HepG2 (cell line): Measurements from ENCODE around the gene HECTD1. TPM values are rescaled to one million over a fixed set of nuclear protein-coding genes. Genes with fewer than 3 reads are reported as not detected.

Experiments used
- CCAR2 ChIP-seq: fragments of 200-400 bp; formaldehyde crosslinking; optimal IDR thresholded peaks from 2 replicates; pipeline ENCODE3; 2018; ENCODE audit warnings: low read depth, mild to moderate bottlenecking, low read length, moderate library complexity
- DNMT3B ChIP-seq: conservative IDR thresholded peaks from 2 replicates; pipeline ENCODE4 v1.6.1; 2016; ENCODE audit warnings: missing biosample characterization, control low read depth
- GABPB1 ChIP-seq: IDR thresholded peaks from 2 replicates; pipeline ENCODE4 v1.6.1; 2016; ENCODE audit warnings: mild to moderate bottlenecking, missing genetic modification reagents, moderate library complexity, missing compliant biosample characterization
- MTF1 ChIP-seq: sonication (generic); formaldehyde crosslinking; IDR thresholded peaks from 2 replicates; pipeline ENCODE4 v1.5.0; 2020; ENCODE audit warnings: missing genetic modification reagents
- RARG ChIP-seq: sonication (generic); formaldehyde crosslinking; IDR thresholded peaks from 2 replicates; pipeline ENCODE4 v1.4.0; 2020; ENCODE audit warnings: low read depth, mild to moderate bottlenecking, missing genetic modification reagents
- ZBTB7A ChIP-seq: sonication (generic); formaldehyde crosslinking; IDR thresholded peaks from 2 replicates; pipeline ENCODE4 v1.8.0; 2022; ENCODE audit warnings: mild to moderate bottlenecking, missing genetic modification reagents
- ZNF280B ChIP-seq: sonication (generic); formaldehyde crosslinking; IDR thresholded peaks from 2 replicates; pipeline ENCODE4 v1.5.0; 2020; ENCODE audit warnings: missing genetic modification reagents, mild to moderate bottlenecking, borderline replicate concordance
- ZNF350 ChIP-seq: sonication (generic); formaldehyde crosslinking; IDR thresholded peaks from 2 replicates; pipeline ENCODE4 v1.4.0; 2020; ENCODE audit warnings: mild to moderate bottlenecking, low read depth, missing genetic modification reagents, borderline replicate concordance
- ZNF557 ChIP-seq: sonication (generic); formaldehyde crosslinking; IDR thresholded peaks from 2 replicates; pipeline ENCODE4 v1.4.0; 2020; ENCODE audit warnings: missing genetic modification reagents
- polyA plus RNA-seq, 8 experiments: library from polyadenylated mRNA; depleted of rRNA in 3 of 8; stranded (reverse) in 7 of 8; unstranded in 1 of 8; fragments of >200 nt; fragmentation: Illumina TruSeq in 4 of 8; extraction: Trizol in 4 of 8; gene quantifications; 2 replicates each; pipeline versions ENCODE4 v1.2.1 to v1.2.3, GENCODE V29; 2011 to 2016; ENCODE audit warnings: low read depth in 4 of 8, missing spikeins in 1 of 8, mixed read lengths in 1 of 8; ENCODE audit not compliant: insufficient read depth in 1 of 8
- total RNA-seq, 5 experiments: library from RNA; depleted of rRNA; stranded (reverse); fragments of >200 nt; fragmentation: Illumina TruSeq; extraction: Trizol; gene quantifications; 2 replicates each; pipeline ENCODE4 v1.2.3, GENCODE V29; 2016; ENCODE audit warnings: low read depth in 1 of 5
- TF ChIP-seq, protein P1 (sequence below): sonication (generic); formaldehyde crosslinking; IDR thresholded peaks from 2 replicates; pipeline ENCODE4 v1.9.0; 2021; ENCODE audit warnings: missing genetic modification reagents, borderline replicate concordance

The HECTD1 gene
- total and polyA plus RNA-seq, 2 of the 13 experiments (the other 11 are each of a cell fraction or from before 2014, with no cell fraction given) = 312 to 560 TPM

DNA sequence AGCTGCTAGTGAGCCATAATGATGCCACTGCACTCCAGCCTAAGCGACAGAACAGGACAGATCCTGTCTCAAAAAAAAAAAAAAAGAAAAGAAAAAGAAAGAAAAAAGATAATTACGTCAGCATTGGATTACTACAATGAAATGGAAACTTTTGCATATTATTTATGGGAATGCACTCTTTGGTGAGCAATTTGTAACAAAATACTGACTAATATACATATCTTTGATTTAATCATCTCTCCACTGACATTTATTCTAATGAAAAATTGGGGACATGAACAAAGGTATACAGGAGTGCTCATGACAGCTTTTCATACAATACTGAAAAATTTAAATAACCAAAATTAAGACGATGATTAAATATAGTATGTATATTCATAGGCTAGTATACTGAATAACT, 27.9 kb upstream of the HECTD1 start (continued):
- TF ChIP-seq GABPB1 (CRISPR knock-in tag) = 0 out of 2 replicates have a peak, but pooled peaks have one; percentile 9
- peak; percentile 20; the same call in 1 of the 2 replicates for TF ChIP-seq MTF1 (CRISPR knock-in tag)
- no peak for TF ChIP-seq ZNF350 (CRISPR knock-in tag)
- TF ChIP-seq DNMT3B (CRISPR knock-in tag) = no peak
- TF ChIP-seq, protein P1, sequence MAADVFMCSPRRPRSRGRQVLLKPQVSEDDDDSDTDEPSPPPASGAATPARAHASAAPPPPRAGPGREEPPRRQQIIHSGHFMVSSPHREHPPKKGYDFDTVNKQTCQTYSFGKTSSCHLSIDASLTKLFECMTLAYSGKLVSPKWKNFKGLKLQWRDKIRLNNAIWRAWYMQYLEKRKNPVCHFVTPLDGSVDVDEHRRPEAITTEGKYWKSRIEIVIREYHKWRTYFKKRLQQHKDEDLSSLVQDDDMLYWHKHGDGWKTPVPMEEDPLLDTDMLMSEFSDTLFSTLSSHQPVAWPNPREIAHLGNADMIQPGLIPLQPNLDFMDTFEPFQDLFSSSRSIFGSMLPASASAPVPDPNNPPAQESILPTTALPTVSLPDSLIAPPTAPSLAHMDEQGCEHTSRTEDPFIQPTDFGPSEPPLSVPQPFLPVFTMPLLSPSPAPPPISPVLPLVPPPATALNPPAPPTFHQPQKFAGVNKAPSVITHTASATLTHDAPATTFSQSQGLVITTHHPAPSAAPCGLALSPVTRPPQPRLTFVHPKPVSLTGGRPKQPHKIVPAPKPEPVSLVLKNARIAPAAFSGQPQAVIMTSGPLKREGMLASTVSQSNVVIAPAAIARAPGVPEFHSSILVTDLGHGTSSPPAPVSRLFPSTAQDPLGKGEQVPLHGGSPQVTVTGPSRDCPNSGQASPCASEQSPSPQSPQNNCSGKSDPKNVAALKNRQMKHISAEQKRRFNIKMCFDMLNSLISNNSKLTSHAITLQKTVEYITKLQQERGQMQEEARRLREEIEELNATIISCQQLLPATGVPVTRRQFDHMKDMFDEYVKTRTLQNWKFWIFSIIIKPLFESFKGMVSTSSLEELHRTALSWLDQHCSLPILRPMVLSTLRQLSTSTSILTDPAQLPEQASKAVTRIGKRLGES = no peak
- no peak for TF ChIP-seq ZNF280B
- no peak for TF ChIP-seq CCAR2
- no peak for TF ChIP-seq ZNF557 (CRISPR knock-in tag)
- no peak for TF ChIP-seq ZBTB7A (CRISPR knock-in tag)
- no peak for TF ChIP-seq RARG (CRISPR knock-in tag)
